GM18502 (cell line): ENCODE results near the gene B3GNT5.
A peak's percentile ranks its signal among the peaks of the same experiment; 100 is the strongest.

Source experiments
- ATAC-seq: cut with Tn5 transposase; IDR thresholded peaks from one replicate; pipeline ENCODE4 v1.9.1; 2021; ENCODE audit warnings: mild to moderate bottlenecking; ENCODE audit not compliant: unreplicated experiment, poor library complexity

Gene B3GNT5

DNA sequence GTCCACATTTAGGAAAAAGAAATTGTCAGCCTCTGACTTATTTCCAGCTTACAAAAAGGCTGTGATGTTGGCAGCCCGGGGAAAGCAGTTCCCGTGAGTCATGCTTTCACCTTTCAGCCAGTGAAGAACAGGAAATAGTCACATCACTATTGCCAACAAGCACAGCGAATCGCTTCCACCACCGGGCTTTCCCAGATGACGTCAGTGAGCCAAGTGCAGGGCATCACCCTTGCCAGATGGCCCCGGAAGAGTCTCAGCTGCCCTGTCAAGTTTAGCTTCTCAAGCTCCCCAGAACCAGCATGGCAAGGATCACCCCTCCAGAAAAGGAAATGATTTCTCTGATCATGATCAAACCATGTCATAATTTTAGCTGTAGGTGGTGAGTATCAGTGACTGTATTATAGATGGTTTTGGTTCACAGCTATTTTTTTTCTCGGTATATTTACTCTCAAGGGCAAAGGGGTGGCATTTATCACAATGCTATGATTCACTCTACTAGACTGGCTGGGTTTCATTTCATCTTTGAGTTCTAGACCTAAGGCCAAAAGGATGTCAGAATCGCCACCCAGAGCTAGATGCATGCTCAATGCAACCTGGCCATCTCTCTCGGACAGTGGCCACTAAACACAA, 32.9 kb downstream of the B3GNT5 start:
- ATAC-seq, result peak; percentile 99

DNA sequence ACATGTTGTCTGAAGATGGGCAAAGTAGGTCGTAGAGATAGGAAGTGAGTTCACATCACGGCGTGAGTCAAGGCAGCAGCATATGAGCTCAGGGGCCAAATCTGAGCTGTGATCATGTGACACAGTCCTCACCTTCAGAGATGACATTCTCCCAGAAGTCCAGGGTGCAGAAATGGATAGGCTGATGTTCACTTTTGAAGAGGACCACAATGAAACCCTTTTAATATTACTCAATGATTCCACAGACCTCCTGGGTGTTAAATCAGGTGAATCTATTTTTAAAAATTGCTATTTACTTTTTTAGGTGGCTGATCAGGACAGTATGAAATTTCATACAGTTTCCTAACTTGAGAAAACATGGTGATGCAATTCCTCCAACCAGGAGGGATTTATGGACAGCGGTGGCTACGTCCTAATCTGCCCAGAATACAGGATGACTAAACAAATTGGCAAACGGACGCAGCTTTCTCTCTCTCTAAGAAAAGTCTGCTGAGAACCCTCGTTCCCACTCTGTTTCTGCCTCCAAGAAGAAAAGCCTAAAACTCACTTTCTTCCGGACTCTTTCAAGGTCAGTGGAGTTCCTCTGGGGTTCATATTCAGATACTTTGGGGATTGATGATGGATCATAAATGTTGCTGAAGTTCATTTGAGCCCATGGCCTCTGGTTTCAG, 34.4 kb downstream of the B3GNT5 start:
- no peak for ATAC-seq

DNA sequence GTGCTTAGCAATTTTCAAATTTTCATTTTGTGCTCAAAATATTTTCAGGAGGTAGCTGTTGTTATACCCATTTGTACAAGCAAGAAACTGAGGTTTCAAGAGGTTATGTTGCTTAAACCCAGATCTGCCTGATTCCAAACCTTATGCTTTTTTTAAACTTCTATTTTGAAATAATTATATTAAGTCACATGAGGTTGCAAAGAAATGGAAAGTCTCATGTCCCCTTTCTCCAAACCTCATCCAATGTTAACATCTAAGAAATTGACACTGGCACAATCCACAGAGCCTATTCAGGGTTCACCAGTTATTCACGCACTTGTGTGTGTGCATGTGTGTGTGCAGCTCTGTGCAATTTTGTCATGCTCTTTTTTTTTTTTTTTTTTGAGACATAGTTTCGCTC, 35.1 kb downstream of the B3GNT5 start:
- ATAC-seq, result no peak

DNA sequence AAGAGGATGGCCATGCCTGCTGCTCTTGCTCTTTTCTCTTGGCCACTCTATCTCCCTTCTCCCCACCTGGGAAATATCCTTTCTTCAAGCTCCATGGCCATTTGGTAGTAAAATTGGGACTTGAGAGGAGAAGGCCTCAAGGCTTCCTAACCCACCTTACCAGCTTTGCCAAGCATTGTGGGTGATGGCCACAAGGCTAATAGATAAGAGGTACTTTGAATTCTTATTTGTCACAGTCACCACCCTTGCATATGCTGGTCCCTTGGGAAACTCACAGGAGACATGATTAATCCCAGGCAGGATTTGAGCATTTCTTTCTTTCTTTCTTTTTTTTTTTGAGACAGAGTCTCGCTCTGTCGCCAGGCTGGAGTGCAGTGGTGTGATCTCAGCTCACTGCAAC, 37.2 kb downstream of the B3GNT5 start:
- ATAC-seq, result no peak

DNA sequence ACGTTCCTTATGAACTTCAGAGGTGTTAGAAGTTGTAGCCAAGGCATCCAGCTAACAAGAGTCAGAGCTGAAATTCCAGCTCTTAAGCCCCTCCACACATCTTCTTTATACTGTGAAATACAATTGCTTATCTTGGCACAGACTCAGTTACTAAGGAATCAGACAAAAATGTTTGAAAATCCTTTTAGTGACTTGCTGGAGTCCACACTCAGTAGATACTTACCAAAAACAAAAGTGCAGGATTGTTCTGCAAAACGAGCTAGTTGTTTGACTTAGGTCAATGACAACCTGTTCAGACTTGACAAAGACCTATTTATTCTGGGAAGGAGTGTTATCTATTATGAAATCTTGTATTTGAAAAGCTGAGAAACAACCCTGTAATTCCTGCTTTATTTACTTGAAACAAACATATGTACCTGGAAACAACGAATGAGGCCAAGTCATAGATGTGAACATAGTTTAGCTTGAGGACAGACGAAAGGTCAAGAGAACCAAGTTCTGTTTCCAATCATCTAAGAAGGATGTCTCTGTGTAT, 38.5 kb downstream of the B3GNT5 start:
- ATAC-seq, result no peak

DNA sequence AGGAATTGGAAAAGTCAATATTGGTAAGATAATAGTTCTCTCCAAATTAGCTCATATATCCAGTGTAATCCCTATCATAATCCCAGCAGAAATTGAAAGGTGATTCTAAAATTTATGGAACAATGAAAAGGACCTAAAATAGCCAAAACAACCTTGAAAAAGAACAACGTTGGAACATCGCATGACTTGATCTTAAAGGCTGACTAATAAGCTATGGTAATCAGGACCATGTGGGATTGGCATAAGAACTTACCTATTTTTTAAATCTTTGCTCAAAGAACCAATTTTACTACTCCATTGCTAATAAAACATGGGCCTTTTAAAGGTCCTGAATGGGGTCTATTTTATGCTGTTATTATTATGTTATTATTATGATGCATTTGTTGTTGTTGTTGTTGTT, 40.9 kb downstream of the B3GNT5 start:
- ATAC-seq, result no peak

DNA sequence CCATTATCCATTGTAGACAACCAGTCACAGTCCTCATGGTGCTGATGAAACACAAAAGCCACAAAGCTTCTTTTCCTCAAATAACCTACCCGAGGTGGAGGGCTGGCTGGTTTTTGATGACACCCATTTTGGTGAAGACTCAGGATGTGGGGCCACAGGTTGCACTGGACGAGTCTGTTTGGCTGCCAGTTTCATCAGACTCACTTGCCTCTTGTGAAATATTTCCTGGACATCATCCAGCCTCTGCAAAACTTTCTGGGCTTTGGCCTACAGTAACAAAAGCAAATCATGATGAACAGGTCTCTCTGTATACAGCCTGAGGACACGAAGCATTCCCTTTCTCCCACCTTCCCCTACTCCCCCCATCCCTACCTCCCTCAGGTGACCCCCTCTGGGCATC, 42.2 kb downstream of the B3GNT5 start:
- ATAC-seq, result no peak

DNA sequence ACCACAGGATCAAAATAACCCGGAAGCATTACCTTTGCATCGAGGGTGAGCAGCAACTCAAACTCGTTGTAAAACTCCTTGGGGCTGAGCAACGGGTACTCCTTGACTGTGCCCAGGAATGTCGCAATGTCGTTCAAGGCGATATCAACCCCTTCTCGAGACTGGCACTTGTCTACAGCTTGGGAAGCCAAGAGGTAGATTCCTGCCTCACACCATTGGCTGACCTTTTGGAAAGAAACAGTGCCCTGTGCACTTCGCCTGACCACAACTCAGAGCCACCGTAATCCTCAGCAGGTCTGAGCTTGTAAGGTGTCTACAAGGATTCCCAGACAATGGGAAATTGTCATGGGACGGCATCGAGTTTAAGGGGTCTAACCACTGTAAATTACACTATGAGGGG, 43.9 kb downstream of the B3GNT5 start:
- ATAC-seq, result no peak

DNA sequence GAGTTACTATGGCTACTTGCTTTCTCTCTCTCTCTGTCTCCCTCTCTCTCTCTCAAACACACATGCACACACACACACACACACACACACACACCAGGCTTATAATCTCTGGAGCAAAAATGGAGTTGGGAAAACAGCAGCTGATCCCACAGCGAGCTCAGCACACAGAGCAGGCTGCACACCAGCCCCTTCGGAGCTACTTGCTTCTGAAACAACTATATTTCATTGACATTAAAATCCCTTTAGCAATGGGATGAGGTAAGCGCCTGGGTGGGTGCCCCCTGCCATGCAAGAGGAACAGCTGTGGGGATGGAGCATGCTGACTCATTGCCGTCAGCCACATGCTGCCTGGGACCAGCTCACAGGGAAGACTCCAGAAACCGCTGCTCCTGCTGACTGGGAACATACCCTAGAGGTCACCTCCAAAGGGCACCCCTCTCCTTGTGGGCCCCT, 45.7 kb downstream of the B3GNT5 start:
- no peak for ATAC-seq

DNA sequence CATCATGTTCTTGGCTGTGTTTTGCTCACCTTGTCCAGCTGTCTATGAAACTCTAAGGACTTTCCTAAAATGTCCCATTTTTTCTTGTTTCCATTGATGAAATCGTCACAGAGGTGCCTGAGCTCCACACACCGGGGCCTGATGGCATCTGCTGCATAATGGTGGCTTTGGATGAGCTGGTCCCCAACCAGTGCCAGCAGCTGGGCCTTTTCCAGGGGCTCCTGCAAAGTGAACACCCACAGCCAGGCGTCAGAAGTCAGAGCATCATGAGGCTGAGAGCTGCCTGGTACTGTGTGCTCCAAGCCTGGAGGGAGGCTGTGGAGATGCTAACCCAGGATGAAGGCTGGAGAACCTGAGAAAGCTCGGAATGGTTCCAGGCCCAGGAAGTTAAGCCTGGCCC, 46.9 kb downstream of the B3GNT5 start:
- no peak for ATAC-seq

DNA sequence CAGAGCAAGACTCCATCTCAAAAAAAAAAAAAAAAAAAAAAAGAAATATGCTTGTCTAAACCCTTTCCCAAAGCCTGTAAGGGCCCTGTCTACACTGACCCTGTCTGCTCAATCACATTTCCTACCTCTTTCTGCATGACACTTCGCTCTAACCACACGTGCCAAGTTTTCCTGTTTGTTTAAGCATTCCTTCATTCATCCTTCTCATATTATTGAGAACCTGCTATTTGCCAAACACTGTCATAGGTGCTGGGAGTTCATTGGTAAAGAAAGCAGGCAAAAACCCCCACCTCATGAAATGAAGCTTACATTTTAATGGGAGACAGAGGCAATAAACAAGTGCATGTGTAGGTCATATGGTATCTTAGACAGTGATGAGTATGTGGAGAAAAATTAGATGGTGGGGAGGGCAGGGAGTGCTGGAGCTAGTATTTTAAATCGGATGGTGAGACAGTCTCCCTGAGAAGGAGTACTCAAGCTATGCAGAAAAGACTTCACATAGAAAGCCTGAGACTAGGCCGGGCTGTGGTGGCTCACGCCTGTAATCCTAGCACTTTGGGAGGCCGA, 48.0 kb downstream of the B3GNT5 start:
- no peak for ATAC-seq

DNA sequence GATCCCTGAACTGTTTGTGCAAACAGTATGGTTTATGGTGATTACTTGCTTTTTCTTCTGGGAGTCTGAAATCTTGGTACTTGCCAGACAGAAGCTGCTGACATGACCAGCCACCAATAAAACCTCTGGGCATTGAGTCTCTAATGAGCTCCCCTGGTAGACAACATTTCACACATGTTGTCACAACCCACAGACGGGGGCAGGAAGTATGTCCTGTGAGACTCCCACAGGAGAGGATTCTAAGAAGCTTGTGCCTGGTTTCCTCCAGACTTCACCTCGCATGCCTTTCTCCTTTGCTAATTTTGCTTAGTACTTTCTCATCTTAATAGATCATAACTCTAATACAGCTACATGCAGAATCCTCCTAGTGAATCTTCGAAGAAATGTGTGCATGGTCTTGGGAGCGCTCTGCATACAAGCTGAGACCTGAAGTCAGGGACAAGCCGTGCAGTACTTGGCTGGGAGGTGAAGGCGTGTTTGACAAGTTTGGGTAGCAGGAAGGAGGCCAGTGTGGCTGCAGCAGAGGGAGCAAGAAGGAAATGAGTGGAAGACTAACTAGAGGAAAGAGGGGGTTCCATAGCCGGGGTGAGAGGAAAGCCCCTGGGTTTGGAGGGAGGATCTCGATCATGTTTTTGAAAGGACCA, 49.0 kb downstream of the B3GNT5 start:
- ATAC-seq, result no peak

DNA sequence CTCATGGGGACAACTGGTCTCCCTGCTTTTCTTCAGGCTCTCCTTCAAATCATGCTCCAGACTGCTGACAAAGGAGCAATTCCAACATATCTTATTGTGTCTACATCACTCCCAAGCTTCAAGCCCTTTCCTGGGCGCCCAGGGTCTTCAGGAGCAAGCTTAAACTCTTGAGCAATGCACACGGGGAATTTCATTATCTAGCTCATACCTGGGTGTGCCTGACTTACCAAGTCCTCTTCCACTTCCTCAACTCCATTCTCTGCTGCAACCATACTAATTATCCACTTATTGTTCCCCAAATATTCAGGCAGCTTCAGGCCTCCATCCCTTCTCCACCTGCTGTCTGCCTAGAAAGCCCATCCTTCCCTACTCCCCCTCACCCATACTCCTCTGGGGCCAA, 50.6 kb downstream of the B3GNT5 start:
- no peak for ATAC-seq

DNA sequence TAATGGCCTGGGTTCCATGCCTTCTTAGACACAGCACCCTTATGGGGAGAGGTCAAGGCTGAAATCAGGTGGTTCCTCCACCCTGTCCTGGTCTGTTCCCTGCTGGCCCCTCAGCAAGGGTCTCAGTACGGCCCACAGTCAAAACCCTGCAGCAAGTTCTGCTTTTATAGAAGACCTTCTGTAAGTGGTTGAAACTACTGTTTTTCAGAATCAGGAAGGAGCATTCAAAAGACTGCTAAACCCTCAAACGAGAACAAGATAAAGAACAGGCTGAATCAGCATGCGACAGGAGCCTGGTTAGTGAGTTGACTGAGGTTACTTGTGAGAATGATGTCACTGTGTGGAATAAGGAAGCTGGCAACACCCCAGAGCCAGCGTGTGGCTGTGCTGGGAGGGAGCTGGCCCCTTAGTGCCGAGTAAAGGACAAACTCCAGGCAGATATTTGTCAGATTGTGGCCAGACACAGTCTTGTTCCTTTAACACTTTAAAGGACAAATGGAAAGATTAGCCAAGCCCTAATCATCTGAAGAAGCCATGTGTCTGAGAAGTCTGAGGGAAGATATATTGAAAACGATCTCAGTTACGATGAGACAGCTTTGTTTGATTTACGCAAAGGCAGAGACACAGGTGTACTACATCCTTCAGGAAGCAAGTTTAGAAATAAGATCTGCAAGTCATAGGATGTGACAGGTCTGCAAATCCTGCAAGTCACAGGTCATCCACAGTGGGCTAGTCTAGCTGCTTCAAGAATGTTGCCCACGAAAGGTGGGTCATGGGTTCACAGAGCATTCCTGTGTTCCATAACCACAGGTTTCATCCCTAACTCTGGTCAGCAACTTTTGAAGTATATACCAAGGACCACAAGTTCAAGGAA, 54.0 kb downstream of the B3GNT5 start:
- peak; percentile 91 for ATAC-seq

DNA sequence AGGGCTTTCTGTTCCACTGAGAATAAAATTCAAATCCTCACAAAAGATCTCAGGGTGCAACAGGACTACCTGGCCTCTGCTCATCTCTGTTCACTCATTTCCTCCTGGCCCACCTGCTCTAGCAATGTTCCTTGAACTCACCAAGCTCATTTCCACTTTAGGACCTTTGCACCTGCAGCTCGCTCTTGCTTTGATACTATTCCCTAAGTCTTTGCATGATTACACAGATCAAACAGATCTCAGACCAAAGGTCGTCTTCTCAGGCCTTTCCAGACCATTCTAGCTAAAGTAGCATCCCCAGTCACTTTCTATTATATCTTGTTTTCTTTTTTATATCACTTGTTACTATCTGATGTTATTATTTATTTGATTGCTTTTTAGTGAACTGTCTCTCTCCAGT, 54.7 kb downstream of the B3GNT5 start:
- ATAC-seq, result no peak

DNA sequence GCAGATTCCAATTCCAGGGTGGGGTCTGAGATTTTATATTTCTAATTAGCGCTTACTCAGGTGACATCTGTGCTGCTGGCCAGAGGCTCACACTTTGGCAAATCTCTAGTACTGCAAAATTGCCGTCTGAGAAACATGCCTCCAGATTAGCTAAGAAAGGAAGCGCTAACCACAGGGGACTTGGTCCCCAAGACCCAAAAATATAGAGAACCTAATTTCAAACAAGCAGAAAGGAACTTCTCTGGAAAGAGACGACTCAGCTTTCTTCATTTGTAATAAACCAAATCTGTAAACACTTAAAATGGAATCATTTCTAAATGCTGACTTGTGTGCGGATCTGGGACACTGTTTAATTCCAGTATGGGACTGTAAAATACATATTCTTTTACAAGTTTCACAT, 55.7 kb downstream of the B3GNT5 start:
- no peak for ATAC-seq

DNA sequence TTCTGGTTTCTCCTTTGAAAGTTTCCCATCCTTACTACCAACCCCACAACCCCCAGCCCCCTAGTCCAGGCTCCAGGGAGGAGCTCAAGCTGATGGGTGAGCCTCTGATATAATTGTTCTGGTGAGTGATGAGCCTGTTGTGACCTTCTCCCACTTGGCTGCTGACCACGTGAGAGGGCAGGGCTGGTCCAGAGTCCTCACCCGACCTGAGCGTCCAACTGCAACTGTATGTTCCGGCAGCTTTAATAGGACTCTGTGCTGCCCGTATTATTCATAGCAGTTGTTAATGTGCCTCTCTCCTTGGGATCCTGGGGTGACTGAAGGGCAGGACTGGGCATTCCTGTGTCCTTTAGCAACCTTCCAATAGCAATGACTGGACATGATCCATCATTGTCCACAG, 56.2 kb downstream of the B3GNT5 start:
- ATAC-seq, result no peak

DNA sequence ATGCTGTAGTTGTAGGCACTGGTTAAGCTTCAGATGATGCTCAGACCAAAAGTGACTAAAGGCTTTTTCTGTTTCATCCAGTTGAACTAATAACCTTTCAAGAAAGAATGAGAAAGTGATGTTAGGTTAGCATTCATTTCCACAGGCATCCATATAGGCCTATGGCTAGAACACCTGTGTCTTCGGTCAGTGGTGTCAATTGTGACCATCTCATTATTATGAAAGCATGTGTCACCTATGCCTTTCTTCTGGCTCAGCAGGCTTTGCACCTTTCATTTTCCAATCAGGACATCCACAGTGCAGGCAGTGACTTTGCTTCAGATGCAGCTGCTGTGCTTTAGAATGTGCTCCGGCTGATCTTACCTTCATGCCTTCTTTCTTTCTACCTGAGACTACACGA, 57.9 kb downstream of the B3GNT5 start:
- no peak for ATAC-seq

DNA sequence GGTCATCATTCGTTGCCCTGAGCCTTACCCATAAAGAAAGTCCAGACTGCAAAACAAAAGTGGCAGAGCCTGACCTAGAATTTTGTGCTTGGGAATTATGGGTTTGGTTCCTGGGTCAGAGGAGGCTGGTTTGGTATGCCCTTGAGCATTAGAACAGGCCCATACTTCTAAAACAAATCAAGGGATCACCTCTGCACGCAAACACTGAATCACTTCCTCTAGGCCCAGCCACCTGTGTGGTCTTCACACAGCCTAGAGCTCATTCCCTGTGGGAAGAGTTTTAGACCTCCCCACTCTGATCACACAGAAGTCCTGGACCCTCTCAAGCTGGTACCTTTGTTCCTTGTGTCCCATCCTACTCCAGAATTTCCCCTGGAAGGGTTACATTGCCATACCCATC, 59.4 kb downstream of the B3GNT5 start:
- no peak for ATAC-seq

DNA sequence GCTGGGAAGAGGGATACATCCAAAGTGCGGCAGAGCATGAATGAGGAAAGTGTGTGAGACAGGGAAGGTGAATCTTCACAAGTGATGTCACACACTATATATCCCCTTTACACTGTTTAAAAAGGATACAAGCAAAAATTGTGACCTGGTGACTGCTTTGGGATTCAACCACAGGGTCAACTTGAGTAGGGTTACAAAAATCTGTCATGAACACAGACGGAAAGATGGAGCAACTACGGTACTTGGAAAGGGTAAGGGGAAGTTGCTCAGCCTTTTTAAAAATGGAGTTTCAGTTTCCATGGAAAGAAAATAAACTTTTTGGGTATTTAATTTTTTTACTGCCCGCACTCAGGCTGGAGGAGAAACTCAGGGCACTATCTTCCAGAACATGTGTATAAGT, 60.3 kb downstream of the B3GNT5 start:
- no peak for ATAC-seq
